CD8-positive, alpha-beta memory T cell (primary cell): ENCODE measurements around the gene BACH2. TPM values are rescaled to one million over a fixed set of nuclear protein-coding genes. Genes with fewer than 3 reads are reported as not detected.

ENCODE experiments used
- CTCF ChIA-PET: fragments of 350-600 bp; sonication (Branson Sonifier 250); formaldehyde crosslinking; loops from one replicate; lab custom pipeline; 2021; ENCODE audit warnings: antibody characterized with exemption; lab: Charles Lee
- POLR2A ChIA-PET: fragments of 350-600 bp; sonication (Branson Sonifier 250); formaldehyde crosslinking; loops from one replicate; lab custom pipeline; 2021; ENCODE audit warnings: antibody characterized with exemption; lab: Charles Lee
- DNase-seq, 5 donors: peaks; one replicate each; pipeline versions ENCODE4 v3.0.0 to v3.0.0-alpha.2; 2020 to 2022; ENCODE audit warnings: mixed read lengths in 1 of 5
- H3K27ac ChIP-seq: one replicate; pipeline ENCODE4 v1.7.0; 2013; ENCODE audit warnings: low read depth, mild to moderate bottlenecking, low read length, moderate library complexity
- H3K27me3 ChIP-seq: 2 replicates; pipeline ENCODE4 v1.7.0; 2013; ENCODE audit warnings: low read length, mild to moderate bottlenecking; ENCODE audit not compliant: insufficient read depth, poor library complexity, severe bottlenecking
- H3K36me3 ChIP-seq: 2 replicates; pipeline ENCODE4 v1.7.0; 2013; ENCODE audit warnings: mild to moderate bottlenecking, low read length, moderate library complexity; ENCODE audit not compliant: insufficient read depth
- H3K4me1 ChIP-seq: 2 replicates; pipeline ENCODE4 v1.7.0; 2013; ENCODE audit warnings: mild to moderate bottlenecking, low read length, moderate library complexity; ENCODE audit not compliant: insufficient read depth
- H3K4me3 ChIP-seq: 2 replicates; pipeline ENCODE4 v1.7.0; 2013; ENCODE audit warnings: mild to moderate bottlenecking, low read length
- H3K9me3 ChIP-seq: 2 replicates; pipeline ENCODE4 v1.7.0; 2013; ENCODE audit warnings: mild to moderate bottlenecking, low read length
- H3K27ac Mint-ChIP-seq, 8 donors: one replicate each; pipeline ENCODE4 v1.8.0; 2020 to 2021; ENCODE audit warnings: mixed read lengths in 8 of 8, mild to moderate bottlenecking in 6 of 8, inconsistent platforms in 3 of 8, moderate library complexity in 3 of 8
- H3K27me3 Mint-ChIP-seq, 2 donors: one replicate each; pipeline ENCODE4 v1.8.0; 2020 to 2021; ENCODE audit warnings: mixed read lengths in 2 of 2, mild to moderate bottlenecking in 1 of 2, moderate library complexity in 1 of 2
- H3K36me3 Mint-ChIP-seq, 3 donors: one replicate each; pipeline ENCODE4 v1.8.0; 2020 to 2021; ENCODE audit warnings: mixed read lengths in 3 of 3, inconsistent platforms in 1 of 3, mild to moderate bottlenecking in 1 of 3
- H3K4me1 Mint-ChIP-seq, 3 donors: one replicate each; pipeline ENCODE4 v1.8.0; 2020 to 2021; ENCODE audit warnings: mixed read lengths in 3 of 3, inconsistent platforms in 1 of 3, mild to moderate bottlenecking in 1 of 3
- H3K4me3 Mint-ChIP-seq, 7 donors: one replicate each; pipeline ENCODE4 v1.8.0; 2020 to 2021; ENCODE audit warnings: mixed read lengths in 7 of 7, mild to moderate bottlenecking in 6 of 7, moderate library complexity in 4 of 7, inconsistent platforms in 2 of 7
- H3K9me3 Mint-ChIP-seq, 5 donors: one replicate each; pipeline ENCODE4 v1.8.0; 2020 to 2022; ENCODE audit warnings: mixed read lengths in 5 of 5, mild to moderate bottlenecking in 3 of 5, moderate library complexity in 2 of 5, inconsistent platforms in 1 of 5
- polyA plus RNA-seq: library from polyadenylated mRNA; unstranded; fragments of 300-500 nt; fragmentation: Illumina TruSeq; gene quantifications from one replicate; pipeline ENCODE4 v1.2.3, GENCODE V29; 2021
- total RNA-seq, 2 experiments: library from RNA; stranded (reverse); gene quantifications; one replicate each; pipeline ENCODE4 v1.2.3, GENCODE V29; 2021

BACH2 gene
- total and polyA plus RNA-seq, 3 experiments from 2014 or later: 7.4 to 41.8 (median 39.9) TPM

- peaks cover 25% of the 10 kb centered on the region for H3K4me1 ChIP-seq
- H3K27ac ChIP-seq: no peak overlapping the region
- Mint-ChIP-seq H3K36me3 (peaks cover 7 to 33% (median 20%) of the 10 kb centered on the region in 3 donors), H3K4me1 (peaks cover 17 to 41% (median 26%) of the 10 kb centered on the region in 3 donors), H3K27ac (no peak overlapping the region), H3K4me3 (no peak overlapping the region), H3K27me3 (peaks cover 0 to 3% of the 10 kb centered on the region in 2 donors), H3K9me3 (peaks cover 0 to 3% (median 2%) of the 10 kb centered on the region in 5 donors)
- peaks cover 4% of the 10 kb centered on the region for H3K36me3 ChIP-seq
- H3K27me3 ChIP-seq: no peaks in the 10 kb centered on the region
- DNase-seq: no peak
- POLR2A ChIA-PET: no interaction called here
- no peak overlapping the region for H3K4me3 ChIP-seq
- no peaks in the 10 kb centered on the region for H3K9me3 ChIP-seq
- CTCF ChIA-PET: no interaction called here
Measured at GRCh38 chr6:90250405-90250804, 46.2 kb downstream of the BACH2 start.

GRCh38 chr6:90249458-90249857 lies 47.2 kb downstream of the BACH2 start:
- peaks cover 4% of the 10 kb centered on the region for H3K36me3 ChIP-seq
- H3K27ac ChIP-seq: no peak overlapping the region
- CTCF ChIA-PET: no interaction called here

GRCh38 chr6:90249034-90249433 lies 47.6 kb downstream of the BACH2 start:
- Mint-ChIP-seq H3K9me3 (no peaks in the 10 kb centered on the region), H3K27ac (peak overlapping the region in 4 of 8 donors; percentile 23 to 25 (median 24)), H3K4me1 (peaks cover 11 to 34% (median 22%) of the 10 kb centered on the region in 3 donors), H3K27me3 (peaks cover 0 to 3% of the 10 kb centered on the region in 2 donors), H3K36me3 (peaks cover 7 to 31% (median 15%) of the 10 kb centered on the region in 3 donors), H3K4me3 (no peak overlapping the region)
- peaks cover 4% of the 10 kb centered on the region for H3K36me3 ChIP-seq
- H3K4me1 ChIP-seq: peaks cover 19% of the 10 kb centered on the region
- POLR2A ChIA-PET: interaction anchor here (0.5 kb wide), 1 partner anchor 25 kb away, joined by 3 read pairs; no protein-coding TSS in a partner anchor
- CTCF ChIA-PET: no interaction called here
- DNase-seq: no peak
- H3K9me3 ChIP-seq: no peaks in the 10 kb centered on the region
- H3K4me3 ChIP-seq: no peak overlapping the region
- H3K27ac ChIP-seq: no peak overlapping the region
- no peaks in the 10 kb centered on the region for H3K27me3 ChIP-seq

More at GRCh38 chr6:90249458-90249857, 47.2 kb downstream of the BACH2 start:
- Histone ChIP-seq H3K9me3 (no peaks in the 10 kb centered on the region), H3K27me3 (no peaks in the 10 kb centered on the region), H3K4me1 (peaks cover 19% of the 10 kb centered on the region), H3K4me3 (no peak overlapping the region)
- peaks cover 7 to 31% (median 15%) of the 10 kb centered on the region in 3 donors for H3K36me3 Mint-ChIP-seq
- peaks cover 0 to 3% of the 10 kb centered on the region in 2 donors for H3K27me3 Mint-ChIP-seq
- peaks cover 11 to 32% (median 22%) of the 10 kb centered on the region in 3 donors for H3K4me1 Mint-ChIP-seq
- no peak overlapping the region for H3K4me3 Mint-ChIP-seq
- H3K9me3 Mint-ChIP-seq: no peaks in the 10 kb centered on the region
- peak in 1 of 5 donors; percentile 60 for DNase-seq
- POLR2A ChIA-PET: no interaction called here
- peak overlapping the region in 2 of 8 donors; percentile 15 to 61 for H3K27ac Mint-ChIP-seq

GRCh38 chr6:90247262-90247661 lies 49.4 kb downstream of the BACH2 start:
- DNase-seq: no peak
- Histone ChIP-seq H3K27ac (no peak overlapping the region), H3K27me3 (no peaks in the 10 kb centered on the region), H3K4me1 (peaks cover 10% of the 10 kb centered on the region), H3K4me3 (no peak overlapping the region), H3K36me3 (peaks cover 4% of the 10 kb centered on the region), H3K9me3 (no peaks in the 10 kb centered on the region)
- H3K4me1 Mint-ChIP-seq: peaks cover 7 to 33% (median 23%) of the 10 kb centered on the region in 3 donors
- ChIA-PET CTCF (interaction anchor here (1.6 kb wide), 1 partner anchor 48 kb away, joined by 3 read pairs; no protein-coding TSS in a partner anchor), POLR2A (interaction anchor here (0.6 kb wide), 1 partner anchor 27 kb away, joined by 4 read pairs; no protein-coding TSS in a partner anchor)
- H3K27me3 Mint-ChIP-seq: peaks cover 0 to 1% of the 10 kb centered on the region in 2 donors
- H3K27ac Mint-ChIP-seq: no peak overlapping the region
- peaks cover 7 to 31% (median 10%) of the 10 kb centered on the region in 3 donors for H3K36me3 Mint-ChIP-seq
- no peak overlapping the region for H3K4me3 Mint-ChIP-seq
- H3K9me3 Mint-ChIP-seq: no peaks in the 10 kb centered on the region

GRCh38 chr6:90241229-90241880 lies 55.3 kb downstream of the BACH2 start:
- no peak overlapping the region for H3K4me3 ChIP-seq
- no peaks in the 10 kb centered on the region for H3K36me3 ChIP-seq
- H3K27me3 ChIP-seq: no peaks in the 10 kb centered on the region
- no peak overlapping the region for H3K27ac ChIP-seq
- Mint-ChIP-seq H3K27me3 (no peaks in the 10 kb centered on the region), H3K27ac (peak overlapping the region in 2 of 8 donors; percentile 12 to 58), H3K4me3 (no peak overlapping the region), H3K36me3 (peaks cover 0 to 5% (median 5%) of the 10 kb centered on the region in 3 donors), H3K4me1 (peaks cover 32 to 60% (median 43%) of the 10 kb centered on the region in 3 donors), H3K9me3 (no peaks in the 10 kb centered on the region)
- peaks cover 37% of the 10 kb centered on the region for H3K4me1 ChIP-seq
- H3K9me3 ChIP-seq: no peaks in the 10 kb centered on the region
- CTCF ChIA-PET: no interaction called here
- DNase-seq: no peak
- POLR2A ChIA-PET: interaction anchor here (1.0 kb wide), 1 partner anchor 16 kb away, joined by 3 read pairs; no protein-coding TSS in a partner anchor

- Histone ChIP-seq H3K27me3 (no peaks in the 10 kb centered on the region), H3K4me3 (no peak overlapping the region), H3K4me1 (peaks cover 63% of the 10 kb centered on the region), H3K27ac (no peak overlapping the region), H3K36me3 (no peaks in the 10 kb centered on the region), H3K9me3 (no peaks in the 10 kb centered on the region)
- CTCF ChIA-PET: no interaction called here
- POLR2A ChIA-PET: no interaction called here
- Mint-ChIP-seq H3K27me3 (no peaks in the 10 kb centered on the region), H3K4me1 (peaks cover 56 to 84% (median 70%) of the 10 kb centered on the region in 3 donors), H3K27ac (peak overlapping the region in 4 of 8 donors; percentile 42 to 74 (median 49)), H3K9me3 (no peaks in the 10 kb centered on the region), H3K36me3 (no peaks in the 10 kb centered on the region), H3K4me3 (peak overlapping the region in 1 of 7 donors; percentile 31)
- peak in 1 of 5 donors; percentile 34 for DNase-seq
Measured at GRCh38 chr6:90238496-90239266, 58.0 kb downstream of the BACH2 start.

GRCh38 chr6:90237350-90237990 lies 59.2 kb downstream of the BACH2 start:
- ChIA-PET POLR2A (no interaction called here), CTCF (no interaction called here)
- Histone ChIP-seq H3K4me3 (no peak overlapping the region), H3K9me3 (no peaks in the 10 kb centered on the region), H3K4me1 (peaks cover 75% of the 10 kb centered on the region), H3K27ac (no peak overlapping the region), H3K36me3 (no peaks in the 10 kb centered on the region), H3K27me3 (no peaks in the 10 kb centered on the region)
- no peaks in the 10 kb centered on the region for H3K9me3 Mint-ChIP-seq
- peaks cover 68 to 90% (median 82%) of the 10 kb centered on the region in 3 donors for H3K4me1 Mint-ChIP-seq
- no peaks in the 10 kb centered on the region for H3K36me3 Mint-ChIP-seq
- H3K4me3 Mint-ChIP-seq: no peak overlapping the region
- no peak for DNase-seq
- H3K27ac Mint-ChIP-seq: peak overlapping the region in 5 of 8 donors; percentile 20 to 80 (median 66)
- H3K27me3 Mint-ChIP-seq: no peaks in the 10 kb centered on the region
